Lower leg skin (tissue), 3 donors: ENCODE data around the gene PAK5.

Experiments
- CTCF ChIP-seq, 3 donors: fragments of 450-650 bp; IDR thresholded peaks; one replicate each; pipeline ENCODE4 v1.5.1; 2016; ENCODE audit warnings: antibody characterized with exemption in 3 of 3, mild to moderate bottlenecking in 3 of 3, moderate library complexity in 2 of 3
- POLR2A ChIP-seq, 2 donors: fragments of 450-650 bp; IDR thresholded peaks; one replicate each; pipeline ENCODE4 v1.6.1; 2016 to 2017; ENCODE audit warnings: antibody characterized with exemption in 2 of 2, mild to moderate bottlenecking in 1 of 2, moderate library complexity in 1 of 2

DNA sequence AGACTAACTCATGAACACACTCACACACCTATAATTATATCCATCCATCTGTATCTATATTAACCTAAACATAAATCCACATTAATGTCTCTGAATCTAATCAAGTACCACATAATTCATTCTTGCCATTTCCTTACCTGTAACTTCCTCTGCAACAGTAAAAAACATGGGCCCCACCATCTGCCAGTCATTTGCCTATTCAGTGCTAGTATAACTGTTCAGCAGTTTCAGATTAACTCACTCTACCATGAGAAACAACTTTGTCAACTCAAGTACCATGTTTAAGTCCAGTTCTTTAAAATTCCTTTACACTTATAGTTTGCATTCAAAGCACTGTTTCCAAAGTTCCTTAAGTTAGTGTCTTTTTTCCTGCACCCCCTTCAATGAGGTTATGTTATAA is 255.7 kb downstream of the PAK5 start:
- no peak for TF ChIP-seq POLR2A (IDR thresholded peaks at IDR 0.05)
- TF ChIP-seq CTCF (IDR thresholded peaks at IDR 0.05) = no peak
